NCI-H460 (cell line): ENCODE data around the gene ROR1. TPM values are rescaled to one million over a fixed set of nuclear protein-coding genes. Genes with fewer than 3 reads are reported as not detected.

Experiments
- DNase-seq: peaks from one replicate; pipeline ENCODE4 v3.0.0-alpha.2; 2016; ENCODE audit warnings: low read depth; ENCODE audit errors: extremely low read depth
- total RNA-seq: library from RNA; depleted of rRNA; stranded (reverse); fragments of >200 nt; shearing (Covaris generic); gene quantifications from 2 replicates; pipeline ENCODE4 v1.2.3, GENCODE V29; 2014

Gene ROR1
- total RNA-seq, 1 experiment from 2014 or later: 1.6 TPM

DNA sequence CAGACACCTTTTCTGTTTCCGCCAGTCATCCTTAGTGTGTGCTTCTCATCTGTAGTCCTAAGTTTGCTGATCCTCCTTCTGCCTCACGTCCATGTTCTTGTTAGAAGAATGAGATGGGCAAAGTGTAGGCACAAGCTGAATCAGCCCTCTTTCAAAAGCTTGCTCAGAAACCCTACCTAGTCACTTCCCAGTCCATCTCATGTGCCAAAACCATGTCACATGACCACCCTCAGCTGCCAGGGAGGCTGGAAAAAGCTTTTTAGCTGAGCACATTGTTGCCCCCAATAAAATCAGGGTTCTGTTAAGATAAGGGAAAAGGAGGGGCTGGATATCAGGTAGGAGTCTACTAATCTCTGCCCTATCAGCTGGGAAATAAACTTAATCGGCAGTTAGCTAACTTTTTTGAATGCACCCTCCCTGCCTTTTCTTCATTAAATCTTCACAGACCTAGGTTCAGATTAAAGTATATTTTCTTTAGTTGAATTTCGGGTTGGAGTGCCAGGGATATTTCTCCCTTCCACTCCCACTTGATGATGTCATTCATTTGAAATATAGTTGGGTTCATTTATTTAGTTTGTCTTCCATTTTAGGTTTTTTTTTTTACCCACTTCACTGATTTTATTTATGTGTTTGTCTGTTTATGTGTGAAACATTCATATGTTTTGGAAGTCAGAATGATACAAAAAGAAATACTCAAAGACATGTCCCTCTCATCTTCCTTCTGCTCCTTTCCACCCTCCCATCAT, 129.2 kb downstream of the ROR1 start:
- no peak for DNase-seq

DNA sequence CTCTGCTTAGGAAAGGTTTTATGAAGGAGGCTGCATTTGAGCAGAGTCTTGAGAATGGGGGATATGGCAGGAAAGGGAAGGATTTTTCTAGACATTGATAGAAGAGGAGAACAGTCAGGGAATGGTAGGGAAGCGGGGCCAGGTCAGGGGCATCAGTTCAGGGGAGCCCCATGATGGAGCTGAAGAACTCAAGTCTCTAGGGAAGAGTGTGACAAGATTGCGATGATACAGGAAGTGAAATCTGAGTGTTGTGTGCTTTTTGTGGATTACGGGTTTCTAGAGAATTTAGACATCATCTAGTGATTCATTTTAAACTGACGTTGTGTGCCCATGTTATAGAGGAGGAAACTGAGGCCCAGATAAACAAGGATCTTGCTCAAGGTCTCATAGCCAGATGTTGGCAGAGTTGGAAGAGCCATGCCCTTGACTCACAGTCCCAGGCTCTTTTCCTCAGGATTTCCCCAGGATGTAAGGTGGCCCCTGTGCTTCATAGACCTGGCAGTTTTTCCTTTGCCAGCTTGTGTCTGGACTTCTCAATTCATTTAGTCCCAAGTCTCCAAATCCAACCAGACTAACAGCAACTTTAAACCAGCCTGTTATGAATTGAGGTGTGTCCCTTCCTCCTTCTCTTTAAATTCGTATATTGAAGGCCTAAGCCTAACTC, 130.3 kb downstream of the ROR1 start:
- DNase-seq: no peak

DNA sequence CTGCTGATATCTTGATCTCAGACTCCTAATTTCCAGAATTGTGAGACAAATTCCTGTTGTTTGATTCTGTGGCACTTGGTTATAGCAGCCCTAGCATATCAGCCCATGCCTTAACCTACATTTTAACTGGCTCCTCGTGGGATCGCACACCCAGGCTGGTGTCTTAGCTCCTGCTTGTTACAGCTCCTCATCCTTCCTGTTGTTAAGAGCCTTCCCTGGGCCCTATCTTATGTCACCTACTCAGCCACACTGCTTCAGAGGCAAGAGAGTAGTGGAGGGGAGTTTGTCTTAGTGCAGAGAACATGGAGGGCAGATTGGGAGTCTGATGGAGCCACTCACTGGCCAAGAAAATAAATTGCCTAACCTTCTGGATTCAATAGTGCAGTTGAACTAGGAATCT, 131.0 kb downstream of the ROR1 start:
- no peak for DNase-seq

DNA sequence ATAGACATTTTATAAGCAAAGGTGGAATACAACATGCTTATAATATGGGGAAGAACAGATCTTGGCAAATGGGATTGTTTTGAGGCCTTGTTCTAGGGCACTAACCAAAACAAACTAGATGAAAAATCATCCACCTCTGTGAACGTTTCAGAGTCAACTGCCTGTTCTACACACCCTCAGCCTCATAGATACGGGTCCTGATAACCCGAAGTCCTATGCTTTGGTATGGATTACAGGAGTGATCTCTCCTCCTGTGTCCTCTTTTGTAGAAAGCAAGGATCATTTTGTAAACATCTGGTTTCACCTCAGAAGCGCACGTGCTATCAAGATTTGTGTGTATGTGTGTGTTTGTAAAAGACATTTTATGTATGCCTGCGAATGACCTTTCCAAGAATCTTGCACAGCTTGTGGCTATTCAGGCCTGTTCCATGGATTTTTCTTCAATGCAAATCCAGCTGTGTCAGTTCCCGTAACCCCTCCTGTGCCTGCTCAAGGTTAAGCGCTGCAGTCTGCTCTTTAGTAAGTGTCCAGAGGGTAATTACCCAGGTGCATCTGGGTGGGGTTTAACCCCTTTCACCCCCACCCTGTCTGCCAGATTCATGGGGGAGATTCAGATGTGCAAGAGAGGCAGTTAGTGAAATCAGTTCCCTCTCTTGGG, 132.4 kb downstream of the ROR1 start:
- DNase-seq: no peak

DNA sequence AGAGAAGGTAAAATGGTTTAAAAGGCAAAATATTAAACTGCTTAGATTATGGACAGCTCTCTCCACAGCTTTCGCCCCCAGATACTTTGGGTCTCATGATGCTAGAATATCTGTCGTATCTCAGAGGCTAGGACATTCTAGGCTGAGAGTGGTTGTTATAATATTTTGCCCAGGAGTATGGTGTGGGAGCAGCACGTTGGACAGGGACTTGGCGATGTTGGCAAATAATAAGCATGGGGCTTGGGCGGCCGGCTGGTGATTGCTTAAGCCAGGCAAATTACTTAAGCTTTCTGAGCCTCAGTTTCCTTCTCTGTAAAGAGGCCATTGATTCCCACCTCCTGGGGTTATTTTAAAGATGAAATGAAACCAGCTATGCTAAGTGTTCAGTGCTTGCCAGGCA, 133.2 kb downstream of the ROR1 start:
- DNase-seq: no peak

DNA sequence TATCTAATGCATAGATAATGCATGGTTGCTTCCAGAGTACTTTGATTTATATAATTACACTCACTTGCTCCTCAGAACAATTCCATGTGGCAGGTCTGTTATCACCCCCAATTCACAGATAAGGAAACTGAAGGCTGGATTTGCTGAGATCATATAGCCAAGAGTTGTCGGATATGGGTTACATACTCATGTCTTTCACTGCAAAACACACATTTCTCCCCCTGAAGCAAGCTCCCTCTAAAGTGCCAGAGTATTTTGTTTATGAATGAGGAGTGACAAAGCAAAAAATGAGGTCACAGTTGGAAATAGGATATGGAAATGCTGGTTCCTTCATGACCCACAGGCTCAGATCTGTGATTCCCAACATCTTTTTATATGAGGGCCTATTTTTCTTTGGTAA, 134.2 kb downstream of the ROR1 start:
- no peak for DNase-seq

DNA sequence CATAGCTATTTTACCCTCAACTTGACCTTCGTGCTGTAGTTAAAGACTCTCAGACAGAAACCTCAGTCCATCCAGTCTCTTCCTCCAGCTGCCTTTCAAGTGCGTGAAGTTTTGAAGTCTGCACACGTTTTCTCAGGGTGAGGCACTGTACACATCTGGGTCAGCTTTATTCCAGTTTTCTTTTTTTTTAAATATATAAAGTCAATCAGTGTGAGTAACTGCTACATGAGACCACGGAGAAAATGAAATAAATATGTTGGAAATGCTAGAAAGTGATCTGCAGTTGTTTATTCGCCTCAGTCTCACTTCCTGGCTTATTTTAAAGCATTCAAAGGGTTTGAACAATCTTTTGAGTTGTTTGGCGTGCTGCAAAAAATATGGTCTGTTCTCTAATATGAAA, 135.7 kb downstream of the ROR1 start:
- no peak for DNase-seq

DNA sequence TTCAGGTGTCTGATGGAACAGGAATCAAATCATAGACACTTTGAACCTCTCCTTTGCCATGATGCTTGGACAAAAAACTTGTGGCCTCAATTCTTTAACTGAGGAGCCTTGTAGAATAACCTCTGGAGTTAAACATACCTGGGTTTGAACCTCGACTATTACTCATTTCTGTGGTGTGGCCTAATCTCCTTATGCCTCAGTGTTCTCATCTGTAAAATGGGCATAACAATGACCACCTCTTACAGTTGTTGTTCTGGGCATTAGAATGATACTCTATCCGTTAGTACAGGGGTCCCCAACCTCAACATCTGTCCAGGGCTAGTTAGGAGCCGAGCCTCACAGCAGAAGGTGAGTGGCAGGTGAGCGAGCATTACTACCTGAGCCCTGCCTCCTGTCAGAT, 137.2 kb downstream of the ROR1 start:
- DNase-seq: no peak

DNA sequence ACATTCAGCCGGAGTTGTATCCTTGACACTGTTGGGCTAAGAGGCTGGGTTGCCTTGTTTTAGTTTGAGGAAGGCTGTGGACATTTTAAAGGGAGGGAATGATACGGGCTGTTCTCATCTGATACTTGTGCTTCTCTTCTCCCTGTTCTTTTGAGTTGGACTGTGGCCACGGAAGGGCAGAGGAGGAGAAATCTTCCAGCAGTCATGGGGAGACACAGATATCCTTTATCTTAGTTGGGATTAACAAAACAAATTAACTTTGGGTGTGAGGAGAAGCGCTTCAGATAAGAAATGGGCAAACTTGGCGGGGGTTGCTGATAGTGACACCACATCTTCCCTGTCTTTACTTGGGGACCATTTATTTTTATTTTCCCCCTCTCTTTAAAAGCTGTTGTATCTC, 138.8 kb downstream of the ROR1 start:
- DNase-seq: no peak

DNA sequence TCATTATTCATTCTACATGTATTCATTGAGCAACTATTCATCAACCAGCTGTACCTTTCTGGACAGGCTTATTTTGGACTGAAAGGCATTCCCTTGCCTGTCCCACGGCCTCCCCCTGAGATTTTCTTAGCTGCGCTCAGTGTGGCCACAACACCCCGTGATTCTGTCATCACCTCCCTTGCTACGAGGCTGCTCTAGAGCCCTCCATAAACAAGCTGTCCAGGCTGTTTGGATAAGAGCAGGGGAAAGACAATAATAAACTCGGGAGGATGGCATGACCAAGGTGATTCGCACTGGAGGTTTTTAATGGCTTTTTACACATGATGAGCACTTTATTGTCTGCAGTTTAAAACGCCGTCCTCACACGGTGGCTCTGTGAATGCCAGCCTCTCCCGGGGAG, 139.7 kb downstream of the ROR1 start:
- DNase-seq: no peak

DNA sequence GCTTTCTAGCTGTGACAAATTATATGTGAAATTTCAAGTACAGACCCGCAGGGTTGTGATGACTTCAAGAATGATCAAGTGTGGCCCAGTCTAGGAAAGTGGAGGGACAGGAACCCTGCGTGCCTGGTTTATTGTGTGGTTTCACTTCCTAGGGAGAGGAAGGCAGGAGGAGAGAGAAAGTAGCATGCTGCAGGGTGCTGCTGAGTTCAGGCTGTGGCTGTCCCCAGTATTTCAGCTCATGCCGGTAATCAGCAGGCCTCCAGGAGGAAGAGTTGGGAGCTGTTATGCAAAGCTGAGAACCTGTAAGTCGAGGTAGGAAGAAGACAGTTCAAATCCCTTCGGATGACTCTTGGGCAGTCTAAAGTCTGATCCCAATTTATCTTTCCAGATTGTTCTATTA, 140.4 kb downstream of the ROR1 start:
- DNase-seq: no peak

DNA sequence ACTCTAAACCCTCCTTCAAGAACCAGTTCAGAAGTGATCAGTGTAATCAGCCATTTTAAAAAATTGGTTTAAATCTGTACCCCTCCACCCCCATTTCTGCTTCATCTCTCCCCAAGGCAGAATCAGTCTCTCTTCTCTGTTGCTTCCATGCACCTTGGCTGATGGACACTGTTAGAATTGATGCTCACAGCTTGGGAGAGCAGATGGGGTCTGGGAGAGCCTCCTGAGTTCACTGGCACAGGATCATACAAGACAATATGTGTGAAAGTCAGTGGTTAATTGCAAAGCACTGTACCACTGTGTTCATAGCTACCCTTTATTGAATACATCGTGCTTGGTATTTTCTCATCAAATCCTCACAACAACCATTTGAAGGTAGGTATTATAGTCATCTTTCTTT, 140.9 kb downstream of the ROR1 start:
- no peak for DNase-seq

DNA sequence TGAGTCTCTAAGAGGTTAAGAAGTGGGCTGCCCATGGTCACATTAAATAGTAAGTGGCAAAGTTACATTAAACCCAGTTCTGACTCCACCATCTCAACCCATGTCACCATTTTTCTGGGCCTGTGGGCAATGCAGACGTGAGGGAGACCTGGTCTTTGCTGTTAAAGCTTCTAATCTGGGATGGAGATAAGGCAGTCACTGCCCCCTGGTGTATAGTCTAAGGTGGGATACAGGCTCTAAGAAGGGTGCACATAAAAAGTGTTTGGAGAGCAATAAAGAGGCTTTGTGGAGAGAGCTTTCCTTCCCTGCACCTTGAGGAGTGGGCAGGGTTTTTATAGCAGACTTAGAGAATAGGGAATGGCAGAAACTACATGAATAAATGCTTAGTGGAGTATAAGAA, 141.3 kb downstream of the ROR1 start:
- DNase-seq: no peak

DNA sequence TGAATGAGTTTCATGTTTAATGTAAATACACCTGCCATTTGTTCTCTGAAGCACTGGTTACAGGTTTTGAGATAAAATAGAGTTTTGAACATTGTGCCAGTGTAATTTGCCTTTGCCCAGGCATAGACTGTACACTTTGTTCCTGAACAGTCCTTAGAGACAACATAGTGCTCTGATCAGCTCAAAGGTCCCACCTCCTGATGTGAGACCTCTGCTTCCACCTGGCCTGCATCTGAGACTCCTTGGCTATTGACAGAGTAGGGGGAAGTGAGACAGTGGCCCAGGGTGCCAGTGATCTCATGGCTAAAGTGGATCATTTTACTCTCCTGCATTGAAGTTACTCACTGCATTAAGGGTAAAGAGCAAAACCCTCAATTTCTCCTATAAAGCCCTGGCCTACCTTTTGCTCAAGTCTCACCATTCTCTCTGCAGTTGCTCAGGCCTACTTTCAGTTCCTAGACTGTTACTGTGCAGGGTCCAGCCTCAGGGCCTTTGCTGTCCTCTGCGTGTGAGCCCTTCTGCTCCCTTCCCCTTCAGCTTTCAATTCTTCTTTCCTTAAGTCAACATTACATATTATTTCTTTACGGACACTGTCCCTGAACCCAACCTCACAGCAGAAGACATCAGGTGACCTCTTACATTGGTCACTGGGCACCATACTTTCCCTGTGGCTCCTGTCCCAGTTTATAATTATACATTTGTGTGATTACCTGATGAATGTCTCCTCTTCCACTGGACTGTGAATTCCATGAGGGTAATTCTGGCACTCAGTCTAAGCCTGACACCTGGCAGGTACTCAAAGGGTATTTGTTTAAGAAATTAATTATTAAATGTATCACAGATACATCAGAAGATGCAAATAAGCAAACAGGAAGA, 142.9 kb downstream of the ROR1 start:
- no peak for DNase-seq

DNA sequence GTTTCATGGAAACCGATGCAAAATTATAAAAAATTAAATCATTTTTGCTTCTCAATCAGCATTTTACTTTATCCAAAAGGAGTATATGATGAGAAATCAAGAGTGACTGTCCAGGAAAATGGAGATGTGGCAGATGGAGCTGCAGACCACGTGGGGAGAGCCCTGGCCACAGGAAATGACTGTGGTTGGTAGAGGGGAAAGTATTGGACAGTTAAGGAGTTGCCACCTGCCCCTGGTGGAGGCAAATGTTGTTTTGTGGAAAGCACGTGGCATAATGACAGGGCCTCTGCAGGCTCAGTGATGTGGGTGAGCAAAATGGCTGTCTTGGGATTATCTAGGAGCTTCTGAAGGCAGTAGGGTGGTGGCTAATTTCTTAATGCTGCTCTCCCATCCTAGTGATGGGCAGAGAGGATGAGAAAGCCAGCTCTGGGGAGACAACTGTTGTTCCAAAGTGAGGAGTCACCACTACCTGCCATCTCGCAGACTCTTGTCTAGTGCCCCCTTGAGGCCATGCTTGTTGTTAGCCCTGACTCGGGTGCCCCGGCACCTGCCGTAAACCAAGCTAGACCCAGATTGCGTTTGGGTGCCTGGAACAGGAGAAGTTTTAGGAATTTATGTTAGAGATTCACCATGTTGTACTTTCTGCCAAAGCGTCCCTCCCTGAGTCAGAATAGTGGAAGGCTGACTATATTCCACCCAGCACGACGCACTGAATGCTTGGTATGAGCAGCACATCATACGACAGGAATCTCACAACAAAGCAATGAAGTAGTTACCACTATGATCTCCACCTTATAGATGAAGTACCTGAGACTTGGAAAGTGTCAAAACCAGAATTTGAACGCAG, 144.0 kb downstream of the ROR1 start:
- DNase-seq: no peak

DNA sequence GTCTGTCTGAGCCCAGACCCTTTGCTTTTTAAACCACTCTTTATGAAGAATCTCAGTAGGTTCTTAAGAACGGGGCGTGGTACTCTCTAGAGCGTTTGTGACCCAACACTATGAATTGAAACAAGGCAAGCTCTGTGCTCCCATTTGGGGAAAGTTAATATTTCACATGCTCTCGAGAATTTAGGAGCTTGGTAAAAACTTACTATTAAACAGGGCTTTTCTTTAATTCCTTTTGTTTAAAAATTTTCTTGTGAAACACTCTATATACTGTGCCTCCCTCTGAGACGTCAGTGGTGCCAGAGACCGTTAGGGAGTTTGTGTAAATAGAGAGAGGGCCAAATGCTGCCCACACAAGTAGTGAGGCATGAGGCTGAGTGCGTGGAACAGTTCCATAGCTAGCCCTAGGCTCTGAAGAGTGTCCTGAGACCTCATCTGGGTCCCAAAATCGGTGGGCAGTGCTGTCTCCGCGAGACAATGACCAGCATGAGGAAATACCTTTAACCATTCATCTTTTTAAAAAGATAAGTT, 144.7 kb downstream of the ROR1 start:
- DNase-seq: no peak

DNA sequence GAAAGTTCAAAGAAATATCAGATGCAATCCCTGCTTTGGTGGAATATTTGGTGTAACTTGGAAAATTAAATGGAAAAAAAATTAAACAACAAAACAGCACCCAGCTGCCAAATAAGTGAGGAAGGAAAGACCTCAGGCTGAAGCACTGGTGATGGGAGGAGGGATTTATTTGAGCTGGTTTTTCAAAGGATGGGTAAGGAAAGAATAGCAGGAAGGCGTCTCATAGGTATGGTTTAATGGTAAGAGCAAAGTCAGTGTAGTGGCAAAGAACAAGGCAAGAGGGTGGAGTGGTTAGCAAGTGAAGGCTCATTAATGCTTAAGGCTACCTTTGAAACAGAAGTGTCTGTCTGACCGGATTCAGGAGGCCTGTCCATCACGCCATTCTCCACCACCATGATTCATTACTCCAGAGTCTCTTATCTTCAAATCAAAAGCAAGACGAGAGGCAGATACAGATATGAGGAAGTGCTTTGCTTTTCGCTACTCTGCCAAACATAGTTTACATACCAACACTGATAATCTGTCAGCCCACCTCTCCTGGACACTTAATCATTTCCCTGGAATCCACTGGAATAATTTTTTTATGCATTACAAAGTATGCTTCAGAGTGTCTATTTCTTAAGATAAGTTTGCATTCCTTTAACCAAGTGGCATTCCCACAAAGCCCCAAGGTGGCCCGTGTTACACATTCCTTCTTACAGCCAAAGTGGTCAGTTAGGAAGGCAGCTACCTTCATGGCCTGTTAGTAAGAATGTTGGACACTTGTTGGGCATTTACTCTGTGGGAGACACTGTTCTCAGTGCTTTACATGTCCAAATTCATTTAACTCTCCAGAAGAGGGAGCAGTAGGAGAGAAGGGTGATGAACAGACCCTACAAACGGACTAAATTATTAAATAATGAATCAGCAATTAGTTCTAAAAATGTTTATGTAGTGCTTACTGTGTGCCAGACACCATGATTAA, 146.6 kb downstream of the ROR1 start:
- no peak for DNase-seq

DNA sequence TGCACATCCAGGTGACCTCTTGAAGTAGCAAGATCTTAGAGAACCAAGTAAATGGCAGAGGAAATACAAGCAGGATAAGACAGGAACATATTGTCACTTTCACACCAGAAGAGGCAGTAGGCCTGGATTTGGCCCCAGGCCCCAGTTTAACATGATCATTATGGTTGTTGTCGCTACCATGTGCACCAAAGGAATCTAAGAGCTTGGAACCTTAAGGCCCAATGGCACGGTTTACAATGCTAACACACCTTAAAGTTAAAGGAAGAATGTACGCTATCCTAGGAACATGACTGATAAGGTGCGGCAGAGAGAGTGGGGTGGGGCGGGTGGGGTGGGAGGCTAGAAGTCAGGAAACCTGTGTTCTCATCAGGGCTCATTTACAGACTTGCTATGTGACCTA, 147.5 kb downstream of the ROR1 start:
- no peak for DNase-seq

DNA sequence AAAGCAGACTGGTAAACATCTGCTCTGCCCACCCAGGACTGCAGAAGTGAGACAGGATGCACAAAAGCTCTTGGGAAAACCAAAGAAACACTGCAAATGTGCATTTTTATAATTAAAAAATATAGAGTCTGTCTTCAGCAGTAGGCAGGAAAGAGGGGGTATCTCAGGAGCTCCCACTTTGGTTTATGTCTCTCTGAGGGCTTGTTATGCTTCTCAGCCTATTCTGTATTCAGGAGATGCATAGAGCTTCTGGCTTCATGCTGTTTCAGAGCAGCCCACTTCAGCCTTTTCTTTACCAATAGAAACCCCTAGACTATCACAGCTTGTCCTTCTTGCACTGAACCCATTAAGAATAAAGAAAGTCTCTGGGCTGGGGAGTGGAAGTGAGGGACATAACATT, 148.0 kb downstream of the ROR1 start:
- no peak for DNase-seq
